Measurements from ENCODE around the gene ZNF575.
"Not testable (repeated sequence)": the region's sequence is repeated elsewhere in the genome, so short reads cannot be mapped to it uniquely, and the experiment has no call there.

The ZNF575 gene

DNA sequence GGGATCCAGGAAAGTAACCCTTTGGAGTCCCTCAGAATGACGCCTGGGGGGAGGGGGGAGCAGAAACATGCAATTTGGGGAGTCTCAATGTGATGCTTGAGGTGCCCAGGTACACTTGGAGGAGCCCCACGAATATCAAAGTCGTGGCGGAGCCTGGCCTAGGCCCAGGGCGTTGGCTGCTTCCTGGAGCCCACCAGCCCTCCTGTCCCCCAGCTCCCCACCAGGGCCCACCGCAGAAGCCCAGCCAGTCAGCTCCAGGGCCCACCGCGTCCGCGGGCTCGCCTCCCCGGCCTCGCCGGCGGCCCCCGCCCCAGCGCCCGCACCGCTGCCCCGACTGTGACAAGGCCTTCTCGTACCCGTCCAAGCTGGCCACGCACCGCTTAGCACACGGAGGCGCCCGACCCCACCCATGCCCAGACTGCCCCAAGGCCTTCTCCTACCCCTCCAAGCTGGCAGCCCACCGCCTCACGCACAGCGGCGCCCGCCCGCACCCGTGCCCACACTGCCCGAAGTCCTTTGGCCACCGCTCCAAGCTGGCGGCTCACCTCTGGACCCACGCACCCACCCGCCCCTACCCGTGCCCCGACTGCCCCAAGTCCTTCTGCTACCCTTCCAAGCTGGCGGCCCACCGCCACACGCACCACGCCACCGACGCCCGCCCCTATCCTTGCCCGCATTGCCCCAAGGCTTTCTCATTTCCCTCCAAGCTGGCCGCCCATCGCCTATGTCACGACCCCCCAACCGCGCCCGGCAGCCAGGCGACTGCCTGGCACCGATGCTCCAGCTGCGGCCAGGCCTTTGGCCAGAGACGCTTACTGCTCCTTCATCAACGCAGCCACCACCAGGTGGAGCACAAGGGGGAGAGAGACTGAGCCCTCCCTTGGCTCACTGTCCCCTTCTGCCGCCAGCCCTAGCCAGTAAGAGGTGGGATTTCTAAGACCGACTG, 2.1 kb downstream of the ZNF575 start:
- peak; percentile 28 for DNase-seq

GRCh38 chr19:43538922-43539321, 5.9 kb downstream of the ZNF575 start:
- in situ Hi-C loops (cut with HindIII; ENCODE audit: low pct_ligation_motif_present, low pct_unique_long_range_greater_than_20kb, low sequenced_read_pairs) = no loop called here

More for the DNA sequence above, 2.1 kb downstream of the ZNF575 start:
- in situ Hi-C loops (cut with HindIII; ENCODE audit: low pct_ligation_motif_present, low pct_unique_long_range_greater_than_20kb, low sequenced_read_pairs) = no loop called here

GRCh38 chr19:43540381-43540780, 7.4 kb downstream of the ZNF575 start:
- in situ Hi-C loops (cut with HindIII; ENCODE audit: low pct_ligation_motif_present, low pct_unique_long_range_greater_than_20kb, low sequenced_read_pairs) = no loop called here
- DNase-seq = no peak

More at GRCh38 chr19:43538922-43539321, 5.9 kb downstream of the ZNF575 start:
- no peak for DNase-seq

GRCh38 chr19:43541920-43542650, 9.1 kb downstream of the ZNF575 start:
- in situ Hi-C loops (cut with HindIII; ENCODE audit: low pct_ligation_motif_present, low pct_unique_long_range_greater_than_20kb, low sequenced_read_pairs) = no loop called here
- DNase-seq = no peak

DNA sequence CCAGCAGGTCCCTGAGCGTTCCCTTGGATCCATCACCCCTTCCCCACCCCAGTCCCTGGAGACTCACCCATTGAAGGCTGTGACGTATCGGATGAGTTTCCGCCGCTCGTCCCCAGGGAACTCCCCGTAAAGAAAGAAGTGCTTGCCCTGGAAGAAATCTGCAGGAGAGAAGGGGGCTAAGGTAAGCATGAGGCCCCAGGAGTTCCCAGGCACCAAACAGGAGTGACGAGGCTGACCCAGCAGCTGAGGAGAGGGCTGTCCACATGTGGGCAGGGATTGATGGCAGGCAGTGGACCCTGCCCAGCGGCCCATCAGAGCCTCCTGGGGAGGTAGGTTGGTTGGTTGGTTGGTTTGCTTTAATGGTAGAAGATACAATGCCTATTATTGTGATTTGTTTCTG, 11.1 kb downstream of the ZNF575 start:
- no peak for DNase-seq
- in situ Hi-C loops (cut with HindIII; ENCODE audit: low pct_ligation_motif_present, low pct_unique_long_range_greater_than_20kb, low sequenced_read_pairs) = no loop called here

GRCh38 chr19:43545276-43545675, 12.3 kb downstream of the ZNF575 start:
- in situ Hi-C loops (cut with HindIII; ENCODE audit: low pct_ligation_motif_present, low pct_unique_long_range_greater_than_20kb, low sequenced_read_pairs) = no loop called here
- no peak for DNase-seq

- DNase-seq = no peak
- in situ Hi-C loops (cut with HindIII; ENCODE audit: low pct_ligation_motif_present, low pct_unique_long_range_greater_than_20kb, low sequenced_read_pairs) = no loop called here
These were observed 13.0 kb downstream of the ZNF575 start for GRCh38 chr19:43545981-43546380.

DNA sequence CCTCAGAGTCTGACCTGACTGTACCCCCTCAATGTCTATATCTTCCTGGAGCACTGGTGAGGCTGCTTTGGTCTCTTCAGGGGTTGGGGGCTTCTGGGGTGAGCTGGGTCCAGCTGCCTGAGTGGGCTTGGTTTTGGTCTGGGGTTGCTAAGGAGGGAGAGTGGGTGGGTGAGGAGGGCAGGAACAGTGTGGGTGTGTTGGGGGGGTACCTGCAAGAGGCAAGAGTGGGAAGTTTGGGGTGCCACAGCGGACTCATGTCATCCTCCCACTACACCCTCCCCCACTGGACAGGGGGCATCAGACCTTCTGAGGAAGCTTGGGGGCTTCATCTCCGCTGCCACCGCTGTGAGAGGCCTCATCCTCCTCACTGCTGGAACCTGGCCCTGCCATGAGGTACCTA, 13.6 kb downstream of the ZNF575 start:
- no peak for DNase-seq
- in situ Hi-C loops (cut with HindIII; ENCODE audit: low pct_ligation_motif_present, low pct_unique_long_range_greater_than_20kb, low sequenced_read_pairs) = no loop called here

- DNase-seq; in situ Hi-C loops (cut with HindIII; ENCODE audit: low pct_ligation_motif_present, low pct_unique_long_range_greater_than_20kb, low sequenced_read_pairs): not testable (repeated sequence)
These were observed 14.9 kb downstream of the ZNF575 start for GRCh38 chr19:43547926-43548325.

GRCh38 chr19:43548706-43549105, 15.7 kb downstream of the ZNF575 start:
- in situ Hi-C loops (cut with HindIII; ENCODE audit: low pct_ligation_motif_present, low pct_unique_long_range_greater_than_20kb, low sequenced_read_pairs) = no loop called here

GRCh38 chr19:43551399-43552197, 18.6 kb downstream of the ZNF575 start:
- DNase-seq = no peak
- in situ Hi-C loops (cut with HindIII; ENCODE audit: low pct_ligation_motif_present, low pct_unique_long_range_greater_than_20kb, low sequenced_read_pairs) = no loop called here

More at GRCh38 chr19:43548706-43549105, 15.7 kb downstream of the ZNF575 start:
- no peak for DNase-seq

DNA sequence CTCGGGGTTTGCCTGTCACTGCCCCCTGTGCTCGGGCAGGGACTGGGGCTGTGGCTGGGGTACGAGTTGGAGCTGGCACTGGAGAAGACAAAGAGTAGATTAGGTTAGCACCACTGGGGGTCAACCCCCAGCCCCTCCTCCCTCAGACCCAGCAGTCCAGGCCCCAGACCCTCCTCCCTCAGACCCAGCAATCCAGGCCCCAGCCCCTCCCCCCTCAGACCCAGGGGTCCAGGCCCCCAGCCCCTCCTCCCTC, 19.1 kb downstream of the ZNF575 start:
- in situ Hi-C loops (cut with HindIII; ENCODE audit: low pct_ligation_motif_present, low pct_unique_long_range_greater_than_20kb, low sequenced_read_pairs) = no loop called here
- DNase-seq = no peak

DNA sequence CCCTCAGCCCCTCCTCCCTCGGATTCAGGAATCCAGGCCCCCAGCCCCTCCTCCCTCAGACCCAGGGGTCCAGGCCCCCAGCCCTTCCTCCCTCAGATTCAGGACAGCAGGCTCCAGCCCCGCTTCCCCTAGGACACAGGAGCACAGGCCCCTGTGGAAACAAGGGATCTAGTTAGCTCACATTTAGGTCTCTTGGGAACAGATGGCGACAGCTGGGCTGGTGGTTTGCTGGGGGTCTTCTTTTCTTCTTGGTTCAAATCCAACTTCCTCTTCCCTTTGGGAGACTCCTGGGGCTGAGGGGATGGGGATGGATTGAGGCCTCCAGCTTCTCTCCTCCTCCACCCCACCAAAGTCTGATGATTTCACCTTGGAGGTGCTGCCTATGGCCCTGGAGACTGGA, 19.6 kb downstream of the ZNF575 start:
- in situ Hi-C loops (cut with HindIII; ENCODE audit: low pct_ligation_motif_present, low pct_unique_long_range_greater_than_20kb, low sequenced_read_pairs) = no loop called here
- no peak for DNase-seq

DNA sequence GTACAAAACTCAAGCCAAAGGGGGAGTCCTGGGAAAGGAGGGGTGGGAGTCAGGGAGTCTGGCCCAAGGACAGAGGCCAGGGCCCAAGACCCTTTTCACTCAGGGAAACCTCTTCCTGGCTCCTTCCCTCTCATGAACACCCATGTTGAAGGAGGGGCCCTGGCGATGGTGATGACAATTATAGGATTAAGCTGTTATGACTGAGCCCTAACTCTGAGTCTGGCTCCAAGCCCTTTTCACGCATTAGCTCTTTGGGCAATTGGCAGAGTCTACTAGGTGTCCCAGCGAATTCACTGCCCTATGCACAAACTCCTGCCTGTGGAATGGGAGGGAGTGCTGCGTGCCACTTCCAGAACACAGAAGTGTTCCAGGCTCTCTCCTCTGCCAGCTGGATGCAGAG, 20.7 kb downstream of the ZNF575 start:
- in situ Hi-C loops (cut with HindIII; ENCODE audit: low pct_ligation_motif_present, low pct_unique_long_range_greater_than_20kb, low sequenced_read_pairs) = no loop called here
- DNase-seq = no peak

GRCh38 chr19:43554317-43554895, 21.4 kb downstream of the ZNF575 start:
- no peak for DNase-seq
- in situ Hi-C loops (cut with HindIII; ENCODE audit: low pct_ligation_motif_present, low pct_unique_long_range_greater_than_20kb, low sequenced_read_pairs) = no loop called here

DNA sequence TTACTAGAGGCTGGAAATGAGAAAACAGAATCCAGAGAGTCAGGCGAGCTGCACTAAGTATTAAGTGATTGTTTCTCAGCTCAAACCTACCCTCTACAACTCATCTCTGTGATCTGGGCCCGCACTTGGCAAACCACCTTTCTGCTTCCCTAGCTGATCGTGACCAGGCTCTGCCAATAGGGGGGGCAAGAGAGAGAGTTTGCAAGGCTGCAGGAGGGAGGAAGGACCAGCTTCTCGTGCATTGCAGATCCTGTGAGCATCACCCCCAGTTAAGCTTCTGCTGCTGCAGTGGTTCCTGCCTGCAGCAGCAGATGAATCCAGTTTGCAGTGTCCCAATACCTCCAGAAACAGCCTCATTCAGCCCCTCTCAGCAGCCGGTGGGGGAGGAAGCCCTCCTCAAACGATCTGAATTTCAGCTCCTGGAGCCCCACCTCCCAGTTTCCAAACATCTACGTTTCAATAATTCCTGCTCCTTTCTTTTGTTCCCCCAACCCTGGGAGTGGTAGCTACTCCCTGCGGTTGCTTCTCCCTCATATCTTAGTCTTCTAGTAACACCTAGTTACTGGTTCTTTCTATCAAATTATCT, 22.3 kb downstream of the ZNF575 start:
- in situ Hi-C loops (cut with HindIII; ENCODE audit: low pct_ligation_motif_present, low pct_unique_long_range_greater_than_20kb, low sequenced_read_pairs) = no loop called here
- peak; percentile 65 for DNase-seq

DNA sequence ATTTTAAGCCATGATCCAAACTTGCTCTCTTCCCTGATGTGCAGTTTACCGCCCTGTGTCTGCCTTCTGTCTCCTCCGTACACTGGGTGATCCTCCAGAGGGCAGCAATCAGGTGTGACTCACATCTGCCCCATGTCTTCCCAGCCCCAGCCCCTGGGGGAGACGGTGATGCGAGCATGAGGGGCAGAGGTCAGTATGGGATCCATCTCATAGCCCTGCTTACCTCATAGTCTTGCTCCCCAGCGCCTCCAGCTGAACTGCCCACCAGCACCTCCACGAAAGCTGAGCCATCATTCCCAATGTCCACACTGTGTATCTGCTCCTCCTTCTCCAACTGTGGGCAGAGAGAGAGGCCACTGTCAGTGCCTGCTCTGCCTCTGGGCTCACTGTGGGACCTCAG, 27.7 kb downstream of the ZNF575 start:
- in situ Hi-C loops (cut with HindIII; ENCODE audit: low pct_ligation_motif_present, low pct_unique_long_range_greater_than_20kb, low sequenced_read_pairs) = no loop called here
- DNase-seq = peak; percentile 13

GRCh38 chr19:43561139-43561970, 28.4 kb downstream of the ZNF575 start:
- no peak for DNase-seq
- in situ Hi-C loops (cut with HindIII; ENCODE audit: low pct_ligation_motif_present, low pct_unique_long_range_greater_than_20kb, low sequenced_read_pairs) = no loop called here
